HFFc6 (cell line): ENCODE data around the gene KRT15. TPM values are rescaled to one million over a fixed set of nuclear protein-coding genes. Genes with fewer than 3 reads are reported as not detected.
"Not testable (repeated sequence)": the region's sequence is repeated elsewhere in the genome, so short reads cannot be mapped to it uniquely, and the experiment has no call there.

Experiments used
- DNase-seq: peaks from one replicate; pipeline ENCODE4 v3.0.0-alpha.2; 2018
- H3K27ac Mint-ChIP-seq: 2 replicates; pipeline ENCODE4 v1.8.0; 2020; ENCODE audit warnings: mild to moderate bottlenecking, mixed read lengths
- H3K27me3 Mint-ChIP-seq: 2 replicates; pipeline ENCODE4 v1.8.0; 2021; ENCODE audit warnings: mild to moderate bottlenecking, moderate library complexity, mixed read lengths; ENCODE audit not compliant: insufficient read depth
- H3K36me3 Mint-ChIP-seq: 2 replicates; pipeline ENCODE4 v1.8.0; 2021; ENCODE audit warnings: low read depth, mixed read lengths
- H3K4me1 Mint-ChIP-seq: 2 replicates; pipeline ENCODE4 v1.8.0; 2020; ENCODE audit warnings: low read depth, mixed read lengths
- H3K4me3 Mint-ChIP-seq: 2 replicates; pipeline ENCODE4 v1.8.0; 2020; ENCODE audit warnings: mild to moderate bottlenecking, moderate library complexity, mixed read lengths
- H3K9me3 Mint-ChIP-seq: 2 replicates; pipeline ENCODE4 v1.8.0; 2020; ENCODE audit warnings: mild to moderate bottlenecking, mixed read lengths
- total RNA-seq, 6 experiments: library from RNA; stranded (reverse); fragmentation: NEBNext Ultra II Directional; extraction: Animal tissue kit (Norgen Biotek cat#: 25700); gene quantifications; 2 replicates in 1 of 6; 3 replicates in 5 of 6; pipeline ENCODE4 v1.2.3, GENCODE V29; 2021
- TF ChIP-seq, protein P1 (sequence below): fragments of 200-600 bp; sonication (generic); IDR thresholded peaks from 2 replicates; pipeline ENCODE4 v1.5.0; 2021; ENCODE audit warnings: antibody characterized with exemption, mild to moderate bottlenecking

Gene KRT15
- total RNA-seq, 6 experiments from 2014 or later, result 5.0 to 8.6 (median 6.9) TPM

DNA sequence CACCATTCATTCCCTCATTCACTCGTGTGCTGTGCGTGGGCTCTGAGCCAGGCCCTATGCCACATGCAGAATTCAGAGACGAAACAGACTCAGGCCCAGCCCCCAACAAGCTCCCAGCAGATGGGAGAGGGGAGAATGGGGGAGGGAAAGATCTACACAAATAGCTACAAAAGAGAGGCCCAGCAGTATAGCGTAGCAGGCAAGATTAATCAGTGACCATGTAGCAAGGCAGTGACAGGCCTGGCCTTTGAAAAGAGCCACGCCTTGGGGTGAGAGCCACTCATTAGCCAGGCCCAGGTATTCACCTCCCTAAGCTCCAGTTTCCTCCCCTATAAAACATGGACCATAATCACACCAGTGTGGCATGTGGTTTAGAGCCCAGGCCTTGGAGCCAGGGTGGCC, 25.8 kb upstream of the KRT15 start:
- DNase-seq, result no peak
- H3K27me3 Mint-ChIP-seq, result peaks cover 6% of the 10 kb centered on the region
- H3K9me3 Mint-ChIP-seq, result peaks cover 8% of the 10 kb centered on the region
- H3K4me3 Mint-ChIP-seq, result no peak overlapping the region
- H3K4me1 Mint-ChIP-seq, result peaks cover 33% of the 10 kb centered on the region
- peaks cover 15% of the 10 kb centered on the region for H3K36me3 Mint-ChIP-seq
- 0 out of 2 replicates have a peak overlapping the region, but pooled peaks have one; percentile 12 for H3K27ac Mint-ChIP-seq
- TF ChIP-seq, protein P1, sequence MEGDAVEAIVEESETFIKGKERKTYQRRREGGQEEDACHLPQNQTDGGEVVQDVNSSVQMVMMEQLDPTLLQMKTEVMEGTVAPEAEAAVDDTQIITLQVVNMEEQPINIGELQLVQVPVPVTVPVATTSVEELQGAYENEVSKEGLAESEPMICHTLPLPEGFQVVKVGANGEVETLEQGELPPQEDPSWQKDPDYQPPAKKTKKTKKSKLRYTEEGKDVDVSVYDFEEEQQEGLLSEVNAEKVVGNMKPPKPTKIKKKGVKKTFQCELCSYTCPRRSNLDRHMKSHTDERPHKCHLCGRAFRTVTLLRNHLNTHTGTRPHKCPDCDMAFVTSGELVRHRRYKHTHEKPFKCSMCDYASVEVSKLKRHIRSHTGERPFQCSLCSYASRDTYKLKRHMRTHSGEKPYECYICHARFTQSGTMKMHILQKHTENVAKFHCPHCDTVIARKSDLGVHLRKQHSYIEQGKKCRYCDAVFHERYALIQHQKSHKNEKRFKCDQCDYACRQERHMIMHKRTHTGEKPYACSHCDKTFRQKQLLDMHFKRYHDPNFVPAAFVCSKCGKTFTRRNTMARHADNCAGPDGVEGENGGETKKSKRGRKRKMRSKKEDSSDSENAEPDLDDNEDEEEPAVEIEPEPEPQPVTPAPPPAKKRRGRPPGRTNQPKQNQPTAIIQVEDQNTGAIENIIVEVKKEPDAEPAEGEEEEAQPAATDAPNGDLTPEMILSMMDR, result no peak

DNA sequence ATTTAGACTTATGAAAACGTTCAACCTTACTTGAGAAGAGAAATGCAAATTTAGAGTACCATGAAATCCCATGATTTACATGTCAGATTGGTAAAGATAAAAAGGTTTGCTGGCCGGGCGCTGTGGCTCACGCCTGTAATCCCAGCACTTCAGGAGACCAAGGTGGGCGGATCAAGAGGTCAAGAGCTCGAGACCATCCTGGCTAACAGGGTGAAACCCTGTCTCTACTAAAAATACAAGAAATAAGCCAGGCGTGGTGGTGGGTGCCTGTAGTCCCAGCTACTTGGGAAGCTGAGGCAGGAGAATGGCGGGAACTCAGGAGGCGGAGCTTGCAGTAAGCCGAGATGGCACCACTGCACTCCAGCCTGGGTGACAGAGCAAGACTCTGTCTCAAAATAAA, 24.1 kb upstream of the KRT15 start:
- not testable (repeated sequence) for DNase-seq, H3K4me3 Mint-ChIP-seq, H3K9me3 Mint-ChIP-seq, H3K27me3 Mint-ChIP-seq, H3K27ac Mint-ChIP-seq
- Mint-ChIP-seq H3K36me3 (peaks cover 15% of the 10 kb centered on the region), H3K4me1 (peaks cover 33% of the 10 kb centered on the region)

DNA sequence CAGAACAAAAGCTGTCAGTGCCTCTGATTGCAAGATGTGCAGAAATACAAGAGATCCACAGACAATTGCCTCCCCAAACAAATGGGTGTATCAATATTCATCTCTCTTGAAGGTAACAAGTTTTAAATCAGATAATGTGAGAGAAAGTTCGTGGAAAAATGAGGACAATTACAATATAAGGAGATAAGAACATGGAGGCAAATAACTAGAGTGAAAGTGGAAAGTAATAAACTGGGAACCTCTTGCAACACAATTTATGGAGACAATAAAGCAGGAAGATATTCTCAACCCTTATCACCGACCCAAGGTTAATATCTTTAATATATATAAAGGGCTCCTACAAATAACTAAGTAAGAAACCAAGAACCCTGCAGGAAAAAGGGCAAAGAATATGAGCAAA, 23.7 kb upstream of the KRT15 start:
- peaks cover 5% of the 10 kb centered on the region for H3K9me3 Mint-ChIP-seq
- no peak overlapping the region for H3K4me3 Mint-ChIP-seq
- TF ChIP-seq, protein P1, result no peak
- H3K27ac Mint-ChIP-seq, result no peak overlapping the region
- no peak for DNase-seq
- H3K36me3 Mint-ChIP-seq, result peaks cover 11% of the 10 kb centered on the region
- H3K4me1 Mint-ChIP-seq, result peaks cover 33% of the 10 kb centered on the region
- H3K27me3 Mint-ChIP-seq, result peaks cover 4% of the 10 kb centered on the region

DNA sequence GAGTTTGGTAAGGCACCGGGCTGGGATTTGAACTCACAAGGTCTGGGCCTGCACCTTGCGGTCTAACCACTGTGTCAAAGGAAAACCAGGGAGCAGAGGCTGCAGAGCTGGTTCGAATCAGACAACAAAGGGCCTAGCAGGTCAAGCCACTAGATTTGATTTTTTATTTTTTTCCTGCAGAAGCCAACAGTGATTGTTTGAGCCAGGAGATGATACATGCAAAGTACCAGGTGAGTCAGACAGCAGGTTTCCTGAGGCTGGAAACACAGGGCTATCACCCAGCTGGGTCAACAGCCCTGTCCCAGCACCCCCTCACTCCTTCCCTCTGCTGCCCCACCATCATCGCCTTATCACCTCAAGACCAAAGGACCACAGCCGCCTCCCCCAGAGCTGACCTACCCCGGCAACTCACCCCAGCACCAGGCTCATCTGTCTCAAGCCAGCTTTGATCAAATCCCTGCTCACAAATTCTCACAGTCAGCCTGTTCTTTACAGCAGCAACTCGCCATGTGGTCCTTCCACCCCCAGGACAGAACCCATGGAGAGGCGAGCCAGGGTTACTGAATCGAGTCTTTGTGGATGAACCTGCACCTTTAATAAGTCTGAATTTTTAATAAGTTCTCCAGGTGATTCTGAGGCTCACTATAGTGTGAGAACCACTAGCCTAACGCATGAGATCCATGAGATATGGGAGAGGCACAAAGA, 22.4 kb upstream of the KRT15 start:
- Mint-ChIP-seq H3K36me3 (no peaks in the 10 kb centered on the region), H3K27me3 (peaks cover 3% of the 10 kb centered on the region), H3K4me3 (no peak overlapping the region), H3K9me3 (no peaks in the 10 kb centered on the region), H3K4me1 (peaks cover 38% of the 10 kb centered on the region), H3K27ac (no peak overlapping the region)
- TF ChIP-seq, protein P1, result no peak
- DNase-seq, result no peak

DNA sequence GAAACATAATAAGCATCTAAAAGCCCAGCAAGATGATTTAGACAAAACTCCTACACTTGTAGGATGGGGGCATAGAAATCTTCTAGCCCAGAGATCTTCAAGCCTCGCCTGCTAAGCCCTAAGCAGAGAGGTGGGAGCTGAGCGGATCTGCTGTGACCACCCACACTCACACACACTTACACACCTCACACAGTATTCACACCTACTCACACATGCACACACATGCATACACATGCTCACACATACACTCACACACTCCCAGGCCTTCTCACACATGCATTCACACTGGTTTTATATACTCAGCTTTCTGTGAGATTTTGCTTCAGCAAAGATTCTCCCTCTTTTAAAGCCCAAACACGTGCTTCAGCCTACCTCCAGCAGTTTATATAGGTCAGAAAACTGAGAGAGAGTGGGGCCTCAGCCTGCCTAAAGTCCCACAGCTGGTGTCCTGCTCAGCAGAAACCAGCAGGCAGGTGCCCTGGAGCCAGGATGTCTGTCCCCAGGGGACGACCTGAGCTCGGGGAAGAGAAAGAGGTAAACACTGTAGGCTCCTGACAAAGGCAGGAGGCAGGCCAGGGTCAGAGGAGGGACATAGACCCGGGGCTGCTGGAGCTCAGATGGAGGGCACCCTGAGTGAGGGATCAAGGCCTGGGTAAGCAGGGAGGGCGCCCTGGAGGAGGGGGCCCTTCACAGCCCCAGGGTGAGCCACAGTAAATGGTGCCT, 21.4 kb upstream of the KRT15 start:
- H3K4me3 Mint-ChIP-seq, result no peak overlapping the region
- H3K27me3 Mint-ChIP-seq, result peaks cover 3% of the 10 kb centered on the region
- H3K9me3 Mint-ChIP-seq, result no peaks in the 10 kb centered on the region
- TF ChIP-seq, protein P1, result no peak
- H3K27ac Mint-ChIP-seq, result peak overlapping the region; percentile 12; the same call in 1 of the 2 replicates
- no peak for DNase-seq
- H3K36me3 Mint-ChIP-seq, result no peaks in the 10 kb centered on the region
- H3K4me1 Mint-ChIP-seq, result peaks cover 38% of the 10 kb centered on the region

DNA sequence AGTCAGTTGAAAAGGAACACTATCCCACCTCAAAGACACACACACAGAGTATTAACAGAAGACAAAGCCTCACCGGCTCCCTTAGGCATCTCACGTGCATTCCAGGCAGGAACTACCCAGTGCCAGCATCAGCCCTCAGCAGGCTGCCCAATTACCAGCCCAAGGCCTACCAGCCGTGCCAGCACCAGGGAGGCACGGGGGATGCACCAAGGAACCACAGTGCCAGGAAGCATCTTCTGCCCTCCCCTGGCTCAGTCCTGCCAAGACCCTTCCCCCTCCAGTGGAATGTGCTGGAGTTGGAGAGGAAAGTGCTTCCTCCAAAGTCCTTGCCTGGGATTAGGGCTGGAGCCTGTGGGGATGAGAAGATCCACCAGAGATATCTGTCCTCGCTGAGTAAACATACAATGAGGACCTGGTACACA, 20.4 kb upstream of the KRT15 start:
- TF ChIP-seq, protein P1, result no peak
- H3K27me3 Mint-ChIP-seq, result peaks cover 4% of the 10 kb centered on the region
- H3K4me3 Mint-ChIP-seq, result no peak overlapping the region
- H3K36me3 Mint-ChIP-seq, result no peaks in the 10 kb centered on the region
- peak overlapping the region; percentile 79 for H3K27ac Mint-ChIP-seq
- no peaks in the 10 kb centered on the region for H3K9me3 Mint-ChIP-seq
- DNase-seq, result no peak
- H3K4me1 Mint-ChIP-seq, result peaks cover 30% of the 10 kb centered on the region
